DND-41 (cell line): ENCODE data around the gene LONRF2.

Experiments used
- ATAC-seq: fragments of 200-7000 bp; cut with Tn5 transposase; 3 replicates; pipeline ENCODE4 v1.9.1; 2021; ENCODE audit warnings: low read depth; ENCODE audit not compliant: insufficient read depth
- DNase-seq: peaks from one replicate; pipeline ENCODE4 v3.0.0-alpha.2; 2020
- H2AFZ ChIP-seq: 2 replicates; pipeline ENCODE4 v1.6.0; 2012; ENCODE audit warnings: low read depth, low read length
- H3K27ac ChIP-seq: 2 replicates; pipeline ENCODE4 v1.5.1; 2012; ENCODE audit warnings: low read length, inconsistent platforms
- H3K27me3 ChIP-seq: fragments of 200-600 bp; sonication (generic); 2 replicates; pipeline ENCODE4 v1.6.0; 2012; ENCODE audit warnings: low read length, mild to moderate bottlenecking, inconsistent platforms; ENCODE audit not compliant: insufficient read depth, poor library complexity
- H3K36me3 ChIP-seq: 2 replicates; pipeline ENCODE4 v1.5.1; 2012; ENCODE audit warnings: low read length, inconsistent platforms; ENCODE audit not compliant: insufficient read depth
- H3K4me1 ChIP-seq: 2 replicates; pipeline ENCODE4 v1.5.1; 2012; ENCODE audit warnings: mild to moderate bottlenecking, low read length; ENCODE audit not compliant: insufficient read depth
- H3K4me2 ChIP-seq: 2 replicates; pipeline ENCODE4 v1.6.0; 2012; ENCODE audit warnings: mild to moderate bottlenecking, moderate library complexity, low read length, inconsistent platforms; ENCODE audit not compliant: insufficient read depth
- H3K4me3 ChIP-seq, 2 experiments: fragments of 200-600 bp in 1 of 2; shearing (Covaris generic) in 1 of 2; 2 replicates each; pipeline ENCODE4 v1.5.1; 2012 to 2016; ENCODE audit warnings: inconsistent platforms in 2 of 2, low read length in 2 of 2, mild to moderate bottlenecking in 2 of 2, low read depth in 1 of 2, moderate library complexity in 1 of 2
- H3K79me2 ChIP-seq: 2 replicates; pipeline ENCODE4 v1.6.0; 2012; ENCODE audit warnings: low read length, inconsistent platforms; ENCODE audit not compliant: insufficient read depth
- H3K9ac ChIP-seq: 2 replicates; pipeline ENCODE4 v1.6.0; 2012; ENCODE audit warnings: low read depth, mild to moderate bottlenecking, inconsistent platforms, low read length, moderate library complexity
- H3K9me3 ChIP-seq: 2 replicates; pipeline ENCODE4 v1.5.1; 2012; ENCODE audit warnings: low read length, moderate library complexity, mild to moderate bottlenecking, inconsistent platforms; ENCODE audit not compliant: insufficient read depth, severe bottlenecking
- H4K20me1 ChIP-seq: 2 replicates; pipeline ENCODE4 v1.6.0; 2012; ENCODE audit warnings: low read length; ENCODE audit not compliant: insufficient read depth
- EZH2 ChIP-seq: IDR thresholded peaks from 3 replicates; pipeline ENCODE4 v1.6.1; 2012; ENCODE audit warnings: borderline replicate concordance, low read depth, mild to moderate bottlenecking, moderate library complexity, low read length, inconsistent platforms; ENCODE audit not compliant: severe bottlenecking
- TF ChIP-seq, protein P1 (sequence below): IDR thresholded peaks from 2 replicates; pipeline ENCODE4 v1.5.1; 2012; ENCODE audit warnings: borderline replicate concordance, low read length, moderate library complexity, mild to moderate bottlenecking; ENCODE audit not compliant: poor library complexity, severe bottlenecking; ENCODE audit errors: extremely low read depth

Gene LONRF2

DNA sequence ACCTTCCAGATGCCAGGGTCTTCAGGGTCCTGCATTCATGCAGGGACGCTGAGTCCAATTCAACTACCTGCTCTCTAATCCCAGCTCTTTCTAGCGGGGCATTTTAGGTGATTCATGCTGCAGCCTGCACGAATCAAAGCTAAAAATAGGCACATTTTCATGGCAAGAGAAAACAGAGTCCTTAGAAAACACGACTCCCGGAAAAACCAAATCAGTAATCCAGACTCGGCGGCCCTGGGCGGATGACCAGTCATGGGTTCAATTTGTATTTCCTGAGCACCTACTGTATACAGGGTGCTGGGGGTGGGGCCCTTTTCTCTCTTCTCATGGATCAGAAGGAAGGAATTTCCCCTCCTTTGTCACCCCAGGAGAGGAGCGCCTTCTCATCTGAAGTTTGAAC, 64.4 kb downstream of the LONRF2 start:
- Histone ChIP-seq H3K27ac (no peak overlapping the region), H3K79me2 (no peaks in the 10 kb centered on the region), H3K9ac (no peak overlapping the region), H2AFZ (no peak overlapping the region), H3K4me3 (no peak overlapping the region), H3K9me3 (no peaks in the 10 kb centered on the region), H3K36me3 (no peaks in the 10 kb centered on the region), H3K27me3 (no peaks in the 10 kb centered on the region), H3K4me2 (no peak overlapping the region), H4K20me1 (no peaks in the 10 kb centered on the region), H3K4me1 (no peaks in the 10 kb centered on the region)
- no peak for DNase-seq
- ATAC-seq, result no peak
- TF ChIP-seq, protein P1, sequence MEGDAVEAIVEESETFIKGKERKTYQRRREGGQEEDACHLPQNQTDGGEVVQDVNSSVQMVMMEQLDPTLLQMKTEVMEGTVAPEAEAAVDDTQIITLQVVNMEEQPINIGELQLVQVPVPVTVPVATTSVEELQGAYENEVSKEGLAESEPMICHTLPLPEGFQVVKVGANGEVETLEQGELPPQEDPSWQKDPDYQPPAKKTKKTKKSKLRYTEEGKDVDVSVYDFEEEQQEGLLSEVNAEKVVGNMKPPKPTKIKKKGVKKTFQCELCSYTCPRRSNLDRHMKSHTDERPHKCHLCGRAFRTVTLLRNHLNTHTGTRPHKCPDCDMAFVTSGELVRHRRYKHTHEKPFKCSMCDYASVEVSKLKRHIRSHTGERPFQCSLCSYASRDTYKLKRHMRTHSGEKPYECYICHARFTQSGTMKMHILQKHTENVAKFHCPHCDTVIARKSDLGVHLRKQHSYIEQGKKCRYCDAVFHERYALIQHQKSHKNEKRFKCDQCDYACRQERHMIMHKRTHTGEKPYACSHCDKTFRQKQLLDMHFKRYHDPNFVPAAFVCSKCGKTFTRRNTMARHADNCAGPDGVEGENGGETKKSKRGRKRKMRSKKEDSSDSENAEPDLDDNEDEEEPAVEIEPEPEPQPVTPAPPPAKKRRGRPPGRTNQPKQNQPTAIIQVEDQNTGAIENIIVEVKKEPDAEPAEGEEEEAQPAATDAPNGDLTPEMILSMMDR, result no peak
- no peak for TF ChIP-seq EZH2

DNA sequence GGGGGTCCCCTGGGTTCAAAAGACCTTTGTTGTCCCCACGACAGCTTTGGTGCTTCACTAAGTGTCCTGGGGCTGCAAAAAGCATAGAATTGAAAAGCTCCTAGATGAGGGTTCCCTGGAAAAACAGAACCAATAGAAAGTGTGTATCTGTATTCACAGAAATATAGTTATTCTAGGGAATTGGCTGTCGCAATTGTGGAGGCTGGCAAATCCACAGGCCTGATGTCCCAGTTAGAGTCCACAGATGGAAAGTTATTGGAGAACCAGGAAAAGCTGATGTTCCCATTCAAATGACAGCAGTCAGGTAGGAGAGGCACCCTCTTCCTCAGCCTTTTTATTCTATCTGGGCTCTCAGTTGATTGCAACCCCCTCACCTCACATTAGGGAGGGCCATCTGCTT, 65.5 kb downstream of the LONRF2 start:
- H3K9me3 ChIP-seq, result no peaks in the 10 kb centered on the region

DNA sequence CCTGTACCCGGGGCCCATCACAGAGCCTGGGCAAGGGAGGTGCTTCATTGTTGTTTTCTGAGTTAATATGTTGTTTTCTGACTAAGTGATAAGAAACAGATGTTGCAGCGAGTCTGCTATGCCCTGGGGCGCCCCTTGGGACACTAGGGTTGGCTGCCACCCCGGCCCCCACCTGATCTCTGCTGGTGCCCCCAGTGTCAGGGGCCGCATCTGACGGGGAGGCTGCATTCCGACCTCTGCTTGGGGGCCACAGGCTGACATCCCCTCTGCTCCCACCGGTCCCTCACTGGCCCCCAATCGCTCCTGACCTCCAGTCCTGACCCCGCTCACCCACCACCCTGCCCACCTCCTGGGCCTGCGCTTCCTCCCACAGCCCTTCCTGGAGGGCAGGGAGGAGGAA, 65.9 kb downstream of the LONRF2 start:
- Histone ChIP-seq H3K4me2 (no peak overlapping the region), H4K20me1 (no peaks in the 10 kb centered on the region), H3K9ac (no peak overlapping the region), H2AFZ (no peak overlapping the region), H3K9me3 (no peaks in the 10 kb centered on the region), H3K4me3 (no peak overlapping the region), H3K27me3 (no peaks in the 10 kb centered on the region), H3K27ac (no peak overlapping the region), H3K4me1 (no peaks in the 10 kb centered on the region), H3K79me2 (no peaks in the 10 kb centered on the region), H3K36me3 (no peaks in the 10 kb centered on the region)
- no peak for TF ChIP-seq EZH2
- TF ChIP-seq, protein P1, result no peak
- DNase-seq (no peak), ATAC-seq (no peak)

More for the DNA sequence above, 65.5 kb downstream of the LONRF2 start:
- Histone ChIP-seq H2AFZ (no peak overlapping the region), H3K27ac (no peak overlapping the region), H3K4me2 (no peak overlapping the region), H3K79me2 (no peaks in the 10 kb centered on the region), H4K20me1 (no peaks in the 10 kb centered on the region), H3K4me1 (no peaks in the 10 kb centered on the region), H3K9ac (no peak overlapping the region), H3K27me3 (no peaks in the 10 kb centered on the region), H3K36me3 (no peaks in the 10 kb centered on the region), H3K4me3 (no peak overlapping the region)
- TF ChIP-seq, protein P1, result no peak
- TF ChIP-seq EZH2, result no peak
- DNase-seq (no peak), ATAC-seq (no peak)
